Stimulated activated CD8-positive, alpha-beta memory T cell treated with anti-CD3 and anti-CD28 coated beads, Interleukin-2, amount 100 ng/mL, for 48 hours (primary cell): ENCODE measurements around the gene HOXA10.

Source experiments
- DNase-seq, 2 donors: peaks; one replicate each; pipeline ENCODE4 v3.0.0-alpha.2; 2020; ENCODE audit warnings: low read depth in 2 of 2

HOXA10 gene

GRCh38 chr7:27132214-27132613 lies 41.9 kb downstream of the HOXA10 start:
- no peak for DNase-seq

- DNase-seq: no peak
Observed at GRCh38 chr7:27131390-27131819, 42.7 kb downstream of the HOXA10 start.

GRCh38 chr7:27130540-27131389 lies 43.4 kb downstream of the HOXA10 start, which contains the start of gene HOXA4:
Gene HOXA4, minus strand, starts transcription at chr7:27130757. Its CDS starts 24 bp downstream, at chr7:27130733.
- DNase-seq: peak; percentile 36 to 60

GRCh38 chr7:27129729-27130539 lies 44.2 kb downstream of the HOXA10 start:
- DNase-seq: no peak

- DNase-seq: no peak
Observed at GRCh38 chr7:27128776-27129728, 45.1 kb downstream of the HOXA10 start.

- no peak for DNase-seq
Observed at GRCh38 chr7:27128034-27128433, 46.1 kb downstream of the HOXA10 start.

- DNase-seq: no peak
Observed at GRCh38 chr7:27126596-27127327, 47.4 kb downstream of the HOXA10 start.

- no peak for DNase-seq
Observed at GRCh38 chr7:27125986-27126394, 48.1 kb downstream of the HOXA10 start.

GRCh38 chr7:27124902-27125689 lies 49.0 kb downstream of the HOXA10 start:
- no peak for DNase-seq

GRCh38 chr7:27124096-27124901 lies 49.8 kb downstream of the HOXA10 start:
- no peak for DNase-seq

GRCh38 chr7:27123477-27124053 lies 50.6 kb downstream of the HOXA10 start:
- DNase-seq: no peak

GRCh38 chr7:27123007-27123476 lies 51.1 kb downstream of the HOXA10 start:
- no peak for DNase-seq

GRCh38 chr7:27122077-27122910 lies 51.8 kb downstream of the HOXA10 start:
- DNase-seq: no peak

GRCh38 chr7:27121684-27122076 lies 52.4 kb downstream of the HOXA10 start:
- DNase-seq: no peak
